Upper lobe of left lung (tissue), 6 donors: ENCODE results near the gene ADAM22. TPM values are rescaled to one million over a fixed set of nuclear protein-coding genes. Genes with fewer than 3 reads are reported as not detected.

ENCODE experiments used
- ATAC-seq, 2 donors: fragments of 200-7000 bp; cut with Tn5 transposase; one replicate each; pipeline ENCODE4 v1.9.1; 2022; ENCODE audit warnings: mild to moderate bottlenecking in 2 of 2, moderate library complexity in 2 of 2; ENCODE audit not compliant: low FRiP score in 2 of 2
- DNase-seq, 2 donors: peaks; one replicate each; pipeline ENCODE4 v3.0.0-alpha.2; 2019 to 2020
- H3K27ac ChIP-seq, 4 donors: fragments of 200-600 bp; sonication (generic); one replicate each; pipeline ENCODE4 v1.5.1; 2016 to 2019
- H3K27me3 ChIP-seq, 4 donors: fragments of 200-600 bp; sonication (generic); one replicate each; pipeline ENCODE4 v1.5.1; 2017 to 2019
- H3K36me3 ChIP-seq, 4 donors: fragments of 200-600 bp; sonication (generic); one replicate each; pipeline ENCODE4 v1.5.1; 2016 to 2019
- H3K4me1 ChIP-seq, 4 donors: fragments of 200-600 bp; sonication (generic); one replicate each; pipeline ENCODE4 v1.5.1; 2018 to 2019
- H3K4me3 ChIP-seq, 4 donors: fragments of 200-600 bp; sonication (generic); one replicate each; pipeline ENCODE4 v1.5.1; 2017 to 2019; ENCODE audit warnings: mild to moderate bottlenecking in 2 of 4, moderate library complexity in 1 of 4
- H3K9me3 ChIP-seq, 4 donors: fragments of 200-600 bp; sonication (generic); one replicate each; pipeline ENCODE4 v1.5.1; 2018 to 2019
- EP300 ChIP-seq, 4 donors: sonication (generic); formaldehyde crosslinking; IDR thresholded peaks; one replicate each; pipeline ENCODE4 v1.5.1; 2017; ENCODE audit warnings: antibody characterized with exemption in 4 of 4, control low read depth in 2 of 4
- POLR2A ChIP-seq, 4 donors: fragments of 450-650 bp; IDR thresholded peaks; one replicate each; pipeline ENCODE4 v1.5.1; 2016 to 2017; ENCODE audit warnings: antibody characterized with exemption in 4 of 4, mild to moderate bottlenecking in 2 of 4
- POLR2AphosphoS5 ChIP-seq, 2 donors: sonication (generic); formaldehyde crosslinking; IDR thresholded peaks; one replicate each; pipeline ENCODE4 v1.5.1; 2017; ENCODE audit warnings: antibody characterized with exemption in 2 of 2
- WGBS, 2 donors: methylation state at CpG; one replicate each; pipeline ENCODE4 v1.1.5; 2017 to 2018; 5-methylcytosine and 5-hydroxymethylcytosine counted together
- total RNA-seq, 6 donors: library from RNA; depleted of rRNA in 4 of 6; stranded (reverse); fragments of >200 nt in 4 of 6; gene quantifications; one replicate each; pipeline versions ENCODE4 v1.1.0 to v1.2.1, GENCODE V29; 2016 to 2021
- TF ChIP-seq, protein P1 (sequence below), 6 experiments: fragments of 450-650 bp in 4 of 6; fragments of 200-600 bp in 2 of 6; sonication (generic) in 2 of 6; IDR thresholded peaks; one replicate each; pipeline ENCODE4 v1.5.1; 2016 to 2019; ENCODE audit warnings: antibody characterized with exemption in 6 of 6
- donor health status: DM: no; HTN: no; CAD: no; lungs with moderate emphysema.
- donor health status: DM: no; HTN: yes; CAD: no; lungs with severe emphysema.

The ADAM22 gene
- total RNA-seq, 6 donors from 2014 or later = 0.69 to 3.2 (median 2.0) TPM

DNA sequence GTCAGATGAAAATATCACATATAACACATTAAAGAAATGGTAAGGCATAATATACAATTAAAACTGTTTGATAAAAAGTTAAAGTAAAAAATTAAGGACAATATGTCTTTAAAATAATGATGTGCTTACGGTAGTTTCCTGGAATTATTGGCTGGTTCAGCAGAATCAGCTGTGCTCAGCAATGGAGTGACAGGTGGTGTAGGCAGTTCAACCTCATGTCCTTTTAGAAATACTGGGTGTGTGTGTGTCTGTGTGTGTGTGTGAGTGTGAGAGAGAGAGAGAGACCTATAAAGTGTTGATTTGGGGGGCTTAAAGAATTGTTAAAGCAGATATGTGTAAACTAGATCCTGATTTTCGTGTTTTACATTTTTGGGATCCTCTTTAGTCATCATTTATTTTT is 141.2 kb downstream of the ADAM22 start:
- Histone ChIP-seq H3K9me3 (no peaks in the 10 kb centered on the region), H3K36me3 (no peaks in the 10 kb centered on the region), H3K4me1 (no peaks in the 10 kb centered on the region), H3K4me3 (no peak overlapping the region), H3K27ac (no peak overlapping the region), H3K27me3 (no peaks in the 10 kb centered on the region)
- 70 to 79% methylated on average over 2 of the region's 2 CpGs for WGBS, 2 donors
- TF ChIP-seq, protein P1, sequence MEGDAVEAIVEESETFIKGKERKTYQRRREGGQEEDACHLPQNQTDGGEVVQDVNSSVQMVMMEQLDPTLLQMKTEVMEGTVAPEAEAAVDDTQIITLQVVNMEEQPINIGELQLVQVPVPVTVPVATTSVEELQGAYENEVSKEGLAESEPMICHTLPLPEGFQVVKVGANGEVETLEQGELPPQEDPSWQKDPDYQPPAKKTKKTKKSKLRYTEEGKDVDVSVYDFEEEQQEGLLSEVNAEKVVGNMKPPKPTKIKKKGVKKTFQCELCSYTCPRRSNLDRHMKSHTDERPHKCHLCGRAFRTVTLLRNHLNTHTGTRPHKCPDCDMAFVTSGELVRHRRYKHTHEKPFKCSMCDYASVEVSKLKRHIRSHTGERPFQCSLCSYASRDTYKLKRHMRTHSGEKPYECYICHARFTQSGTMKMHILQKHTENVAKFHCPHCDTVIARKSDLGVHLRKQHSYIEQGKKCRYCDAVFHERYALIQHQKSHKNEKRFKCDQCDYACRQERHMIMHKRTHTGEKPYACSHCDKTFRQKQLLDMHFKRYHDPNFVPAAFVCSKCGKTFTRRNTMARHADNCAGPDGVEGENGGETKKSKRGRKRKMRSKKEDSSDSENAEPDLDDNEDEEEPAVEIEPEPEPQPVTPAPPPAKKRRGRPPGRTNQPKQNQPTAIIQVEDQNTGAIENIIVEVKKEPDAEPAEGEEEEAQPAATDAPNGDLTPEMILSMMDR (IDR thresholded peaks at IDR 0.05) = no peak
- TF ChIP-seq EP300 (IDR thresholded peaks at IDR 0.05) (no peak), POLR2AphosphoS5 (IDR thresholded peaks at IDR 0.05) (no peak), POLR2A (IDR thresholded peaks at IDR 0.05) (no peak)
- DNase-seq = no peak
- ATAC-seq = no peak

DNA sequence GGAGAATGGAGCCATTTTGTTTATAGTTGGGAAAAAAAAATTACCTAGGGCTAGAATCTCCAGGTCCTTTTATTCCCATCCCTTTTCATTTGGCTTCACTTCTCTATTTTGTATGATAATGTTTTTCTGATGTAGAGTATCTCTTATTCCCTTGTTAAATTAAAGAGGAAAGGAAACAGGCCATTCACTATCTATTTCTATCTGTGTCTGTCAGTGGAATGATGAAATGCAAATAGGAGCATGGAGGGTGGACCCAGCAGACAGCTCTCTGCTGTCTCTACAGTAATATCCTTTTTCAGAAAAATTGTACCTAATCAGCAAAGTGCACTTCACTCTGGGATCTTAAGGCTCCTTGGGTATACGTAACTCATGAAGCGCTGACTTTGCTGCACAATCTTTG is 149.8 kb downstream of the ADAM22 start:
- 45 to 65% methylated on average over 2 of the region's 2 CpGs for WGBS, 2 donors
- no peak for TF ChIP-seq POLR2A (IDR thresholded peaks at IDR 0.05)
- no peak for TF ChIP-seq POLR2AphosphoS5 (IDR thresholded peaks at IDR 0.05)
- TF ChIP-seq, protein P1 (IDR thresholded peaks at IDR 0.05) = no peak
- TF ChIP-seq EP300 (IDR thresholded peaks at IDR 0.05) = no peak
- DNase-seq (no peak), ATAC-seq (no peak)
- Histone ChIP-seq H3K4me1 (no peaks in the 10 kb centered on the region), H3K27me3 (no peaks in the 10 kb centered on the region), H3K9me3 (no peaks in the 10 kb centered on the region), H3K27ac (no peak overlapping the region), H3K36me3 (no peaks in the 10 kb centered on the region), H3K4me3 (no peak overlapping the region)

DNA sequence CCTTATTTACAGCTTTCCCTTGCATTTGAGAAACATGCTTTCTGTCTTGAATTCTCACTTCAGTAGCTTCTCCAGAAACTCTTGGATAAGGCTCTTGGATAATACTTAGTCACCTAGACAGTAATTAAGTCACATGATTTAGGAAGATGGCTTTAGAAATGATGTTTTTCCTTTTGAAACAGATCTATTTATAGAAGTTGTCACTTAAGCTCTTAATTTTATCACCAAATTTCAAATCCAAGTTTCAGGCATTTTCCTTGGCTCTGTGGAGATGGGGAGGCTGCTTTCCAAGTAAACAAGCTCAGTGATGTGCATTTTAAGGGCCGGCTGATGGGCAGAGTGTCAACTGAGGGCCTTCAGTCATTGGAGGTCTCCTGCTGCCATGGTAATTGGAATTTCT is 155.5 kb downstream of the ADAM22 start:
- no peak for DNase-seq
- H3K9me3 ChIP-seq = no peaks in the 10 kb centered on the region
- no peak overlapping the region for H3K27ac ChIP-seq
- H3K36me3 ChIP-seq = no peaks in the 10 kb centered on the region
- no peak overlapping the region for H3K4me3 ChIP-seq
- no peak for ATAC-seq
- H3K4me1 ChIP-seq = no peaks in the 10 kb centered on the region
- TF ChIP-seq EP300 (IDR thresholded peaks at IDR 0.05) (no peak), POLR2A (IDR thresholded peaks at IDR 0.05) (no peak), POLR2AphosphoS5 (IDR thresholded peaks at IDR 0.05) (no peak)
- TF ChIP-seq, protein P1 (IDR thresholded peaks at IDR 0.05) = no peak
- H3K27me3 ChIP-seq = no peaks in the 10 kb centered on the region
- 53 to 80% methylated on average over 1 of the region's 1 CpG for WGBS, 2 donors

DNA sequence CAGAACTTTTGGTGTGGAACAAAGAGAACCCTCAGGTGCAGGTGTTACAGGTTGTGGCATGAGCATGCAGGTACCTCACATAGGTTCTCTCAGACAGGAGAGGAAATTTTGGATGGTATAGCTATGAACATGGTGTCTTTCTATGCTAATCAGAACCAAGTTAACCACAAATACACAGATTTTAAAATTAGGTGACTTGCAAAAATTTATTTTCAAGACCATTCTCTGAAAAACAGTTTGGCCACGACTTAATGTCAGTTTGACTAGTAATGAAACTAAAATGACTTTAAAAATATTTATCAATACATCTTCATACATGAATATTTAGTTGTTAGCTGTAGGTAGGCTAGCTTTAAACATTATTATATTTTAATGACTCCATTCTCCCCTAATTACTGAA is 156.2 kb downstream of the ADAM22 start:
- 53 to 73% methylated on average over 1 of the region's 1 CpG for WGBS, 2 donors
- Histone ChIP-seq H3K4me3 (no peak overlapping the region), H3K9me3 (no peaks in the 10 kb centered on the region), H3K36me3 (no peaks in the 10 kb centered on the region), H3K4me1 (no peaks in the 10 kb centered on the region), H3K27me3 (no peaks in the 10 kb centered on the region), H3K27ac (no peak overlapping the region)
- TF ChIP-seq POLR2A (IDR thresholded peaks at IDR 0.05) (no peak), POLR2AphosphoS5 (IDR thresholded peaks at IDR 0.05) (no peak), EP300 (IDR thresholded peaks at IDR 0.05) (no peak)
- TF ChIP-seq, protein P1 (IDR thresholded peaks at IDR 0.05) = no peak
- ATAC-seq (no peak), DNase-seq (no peak)

DNA sequence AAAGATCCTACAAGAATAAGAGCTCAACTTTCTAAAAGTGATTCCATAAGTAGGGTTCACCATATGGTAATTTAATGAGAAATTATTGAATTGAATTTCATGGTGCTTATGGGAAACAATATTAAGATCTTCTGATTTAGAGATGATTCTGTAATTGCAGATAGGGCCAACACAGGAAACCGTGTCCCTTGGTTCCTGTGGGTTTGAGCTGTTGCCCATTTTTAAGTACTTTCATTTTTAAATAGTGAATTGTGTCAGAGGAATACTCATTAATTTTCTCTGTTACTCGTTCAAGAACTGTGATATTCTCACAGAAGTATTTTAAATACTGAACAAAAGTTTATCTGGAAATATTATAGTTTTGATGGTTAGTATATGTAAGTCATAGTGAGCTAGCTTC is 156.6 kb downstream of the ADAM22 start:
- ATAC-seq = no peak
- no peak overlapping the region for H3K27ac ChIP-seq
- 9% methylated on average over 2 of the region's 2 CpGs for WGBS, 2 donors

More for the DNA sequence above, 156.6 kb downstream of the ADAM22 start:
- TF ChIP-seq, protein P1 (IDR thresholded peaks at IDR 0.05) = no peak
- no peak for TF ChIP-seq EP300 (IDR thresholded peaks at IDR 0.05)
- TF ChIP-seq POLR2A (IDR thresholded peaks at IDR 0.05) = no peak
- no peak for TF ChIP-seq POLR2AphosphoS5 (IDR thresholded peaks at IDR 0.05)
- H3K27me3 ChIP-seq = no peaks in the 10 kb centered on the region
- no peaks in the 10 kb centered on the region for H3K36me3 ChIP-seq
- H3K9me3 ChIP-seq = no peaks in the 10 kb centered on the region
- DNase-seq = no peak
- no peaks in the 10 kb centered on the region for H3K4me1 ChIP-seq
- no peak overlapping the region for H3K4me3 ChIP-seq
